Measurements from ENCODE around the gene CHD1.

CHD1 gene

DNA sequence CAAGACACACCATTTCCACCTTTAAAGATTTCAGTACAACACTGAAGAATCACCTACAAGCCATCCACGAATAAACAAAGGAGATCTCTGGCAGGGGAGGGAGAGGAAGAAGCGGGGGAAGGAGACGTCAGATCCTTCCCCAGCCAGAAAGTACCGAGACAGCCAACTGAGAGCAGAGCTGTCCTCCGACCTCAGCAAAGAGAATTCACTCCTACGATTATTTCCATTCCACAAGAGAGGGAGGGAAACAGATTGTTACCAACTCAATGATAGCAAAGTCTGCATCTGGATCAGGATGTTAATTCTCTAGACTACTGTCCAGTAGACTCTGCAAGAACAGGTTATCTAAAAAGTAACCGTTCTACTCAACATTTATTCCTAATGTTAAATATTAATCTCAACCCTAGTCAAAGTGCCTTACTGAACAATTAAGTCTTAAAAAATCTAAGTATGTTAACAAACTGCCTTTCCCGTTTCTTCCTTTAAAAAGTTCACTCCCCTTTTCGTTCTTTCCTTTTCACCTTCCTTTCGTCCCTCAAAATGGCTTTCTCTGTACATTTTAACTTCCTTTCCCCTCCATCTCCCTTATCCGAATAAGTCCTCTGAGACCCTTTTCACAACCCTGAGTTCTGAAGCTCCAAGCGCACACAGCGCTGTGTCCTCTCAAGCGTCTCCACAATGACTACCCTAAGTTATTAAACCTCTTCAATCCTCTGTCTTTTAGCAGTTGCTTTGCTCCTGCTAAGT is 1.4 kb downstream of the CHD1 start:
- DNase-seq (ENCODE audit: low spot score): peak; percentile 21
- H3K18ac ChIP-seq (ENCODE audit: low read length): peak overlapping the region; percentile 71
- no peak overlapping the region for H2BK120ac ChIP-seq (ENCODE audit: low read depth, low read length)

DNA sequence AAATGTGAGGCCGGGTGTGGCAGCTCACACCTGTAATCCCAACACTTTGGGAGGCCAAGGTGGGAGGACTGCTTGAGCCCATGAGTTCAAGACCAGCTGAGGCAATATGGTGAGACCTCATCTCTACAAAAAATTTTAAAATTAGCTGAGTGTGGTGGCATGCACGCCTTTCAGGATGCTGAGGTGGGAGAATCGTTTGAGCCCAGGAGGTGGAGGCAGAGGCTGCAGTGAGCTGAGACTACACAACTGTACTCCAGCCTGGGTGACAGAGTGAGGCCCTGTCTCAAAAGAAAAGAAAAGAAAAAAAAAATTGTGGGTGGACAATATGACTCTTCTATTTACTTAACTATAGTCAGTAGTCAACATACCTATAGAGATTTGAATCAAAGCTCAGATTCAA is 4.8 kb downstream of the CHD1 start:
- H3K4me2 ChIP-seq (ENCODE audit: insufficient read depth, low read length, poor library complexity, severe bottlenecking): no peak overlapping the region
- no peak overlapping the region for H2BK120ac ChIP-seq (ENCODE audit: low read depth, low read length)
- H2BK5ac ChIP-seq (ENCODE audit: low read length): no peak overlapping the region
- peaks cover 8 to 80% of the 10 kb centered on the region in 2 donors for H3K36me3 ChIP-seq (replicated peaks in 1 of 2; ENCODE audit: control insufficient read depth in 2 of 2, insufficient read depth in 2 of 2, low read length in 2 of 2)
- no peak overlapping the region for H2BK15ac ChIP-seq (ENCODE audit: low read length)
- H4K8ac ChIP-seq (ENCODE audit: low read depth, low read length): no peak overlapping the region
- H3K18ac ChIP-seq (ENCODE audit: low read length): no peak overlapping the region
- WGBS, 2 donors (ENCODE audit: extremely low coverage in 2 of 2, insufficient read length in 2 of 2, insufficient replicate concordance in 1 of 2): no CpG with 5 or more reads among the region's 3 CpGs
- no peak for DNase-seq (ENCODE audit: low spot score)
- no peaks in the 10 kb centered on the region for H3K27me3 ChIP-seq (ENCODE audit: control insufficient read depth in 3 of 3, insufficient read depth in 3 of 3, low read depth in 1 of 3, low read length in 3 of 3)
- peaks cover 0 to 7% of the 10 kb centered on the region in 2 donors for H3K4me1 ChIP-seq (ENCODE audit: control insufficient read depth in 2 of 2, insufficient read depth in 1 of 2, low read depth in 1 of 2, low read length in 2 of 2)
- H3K14ac ChIP-seq (ENCODE audit: low read length): no peak overlapping the region
- no peak overlapping the region for H2AK5ac ChIP-seq (ENCODE audit: low read depth, low read length)
- H3K79me1 ChIP-seq (ENCODE audit: low read depth, low read length): no peaks in the 10 kb centered on the region
- H3K4ac ChIP-seq (ENCODE audit: low read length): no peak overlapping the region
- no peak overlapping the region for H4K91ac ChIP-seq (ENCODE audit: low read depth, low read length, poor library complexity)
- no peak overlapping the region for H3K4me3 ChIP-seq (ENCODE audit: low read length in 2 of 2)
- H3K9ac ChIP-seq (ENCODE audit: low read depth, low read length, poor library complexity): no peak overlapping the region
- H2AFZ ChIP-seq (ENCODE audit: low read length): no peak overlapping the region
- H3K27ac ChIP-seq (replicated peaks; ENCODE audit: low read length): no peak overlapping the region
- H3K9me3 ChIP-seq (replicated peaks in 1 of 2; ENCODE audit: control insufficient read depth in 2 of 2, insufficient read depth in 1 of 2, low read depth in 1 of 2, low read length in 2 of 2): peaks cover 0 to 8% of the 10 kb centered on the region in 2 donors
- H3K23ac ChIP-seq (ENCODE audit: low read depth, low read length, poor library complexity): no peak overlapping the region
- H2BK12ac ChIP-seq (ENCODE audit: low read length): no peak overlapping the region

More for the DNA sequence above, 1.4 kb downstream of the CHD1 start:
- H3K4ac ChIP-seq (ENCODE audit: low read length): no peak overlapping the region
- WGBS, 2 donors (ENCODE audit: extremely low coverage in 2 of 2, insufficient read length in 2 of 2, insufficient replicate concordance in 1 of 2): no CpG with 5 or more reads among the region's 14 CpGs
- H3K27me3 ChIP-seq (ENCODE audit: control insufficient read depth in 3 of 3, insufficient read depth in 3 of 3, low read depth in 1 of 3, low read length in 3 of 3): no peaks in the 10 kb centered on the region
- no peaks in the 10 kb centered on the region for H3K79me1 ChIP-seq (ENCODE audit: low read depth, low read length)
- H3K9me3 ChIP-seq (replicated peaks in 1 of 2; ENCODE audit: control insufficient read depth in 2 of 2, insufficient read depth in 1 of 2, low read depth in 1 of 2, low read length in 2 of 2): no peaks in the 10 kb centered on the region
- peaks cover 5 to 62% of the 10 kb centered on the region in 2 donors for H3K36me3 ChIP-seq (replicated peaks in 1 of 2; ENCODE audit: control insufficient read depth in 2 of 2, insufficient read depth in 2 of 2, low read length in 2 of 2)
- no peak overlapping the region for H2BK15ac ChIP-seq (ENCODE audit: low read length)
- no peak overlapping the region for H3K23ac ChIP-seq (ENCODE audit: low read depth, low read length, poor library complexity)
- H2BK5ac ChIP-seq (ENCODE audit: low read length): no peak overlapping the region
- H3K9ac ChIP-seq (ENCODE audit: low read depth, low read length, poor library complexity): peak overlapping the region; percentile 44
- no peak overlapping the region for H4K91ac ChIP-seq (ENCODE audit: low read depth, low read length, poor library complexity)
- H3K4me2 ChIP-seq (ENCODE audit: insufficient read depth, low read length, poor library complexity, severe bottlenecking): peak overlapping the region; percentile 86
- no peak overlapping the region for H2AK5ac ChIP-seq (ENCODE audit: low read depth, low read length)
- H2AFZ ChIP-seq (ENCODE audit: low read length): peak overlapping the region; percentile 93
- peak overlapping the region; percentile 96 for H3K27ac ChIP-seq (replicated peaks; ENCODE audit: low read length)
- H3K4me3 ChIP-seq (ENCODE audit: low read length in 2 of 2): peak overlapping the region; percentile 78 to 96
- H3K4me1 ChIP-seq (ENCODE audit: control insufficient read depth in 2 of 2, insufficient read depth in 1 of 2, low read depth in 1 of 2, low read length in 2 of 2): peaks cover 0 to 13% of the 10 kb centered on the region in 2 donors
- no peak overlapping the region for H2BK12ac ChIP-seq (ENCODE audit: low read length)
- no peak overlapping the region for H4K8ac ChIP-seq (ENCODE audit: low read depth, low read length)
- no peak overlapping the region for H3K14ac ChIP-seq (ENCODE audit: low read length)

DNA sequence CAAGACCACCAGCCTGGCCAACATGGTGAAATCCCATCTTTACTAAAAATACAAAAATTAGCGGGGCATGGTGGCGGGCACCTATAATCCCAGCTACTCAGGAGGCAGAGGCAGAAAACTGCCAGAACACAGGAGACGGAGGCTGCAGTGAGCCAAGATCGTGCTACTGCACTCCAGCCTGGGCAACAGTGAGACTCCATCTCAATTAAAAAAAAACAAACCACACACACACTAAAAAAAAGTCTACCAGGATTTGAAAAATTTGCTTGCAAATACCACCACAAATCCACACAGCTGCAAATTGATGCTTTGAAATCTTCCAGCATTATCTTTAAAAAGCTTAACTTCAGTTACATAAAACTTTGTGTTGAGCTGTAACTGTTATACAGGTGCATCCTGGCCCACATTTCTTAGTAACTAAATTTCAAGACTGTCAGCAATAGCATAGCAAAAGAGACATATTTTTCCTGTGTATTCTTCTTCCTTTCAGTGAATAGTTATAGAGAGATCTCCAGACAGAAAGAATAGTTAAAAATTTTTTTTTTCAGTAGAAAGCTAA is 6.8 kb downstream of the CHD1 start:
- Histone ChIP-seq H2AK5ac (ENCODE audit: low read depth, low read length) (no peak overlapping the region), H2BK120ac (ENCODE audit: low read depth, low read length) (no peak overlapping the region), H2BK15ac (ENCODE audit: low read length) (no peak overlapping the region), H3K27ac (replicated peaks; ENCODE audit: low read length) (no peak overlapping the region), H2AFZ (ENCODE audit: low read length) (no peak overlapping the region), H3K4ac (ENCODE audit: low read length) (no peak overlapping the region), H4K8ac (ENCODE audit: low read depth, low read length) (no peak overlapping the region), H3K9me3 (replicated peaks in 1 of 2; ENCODE audit: control insufficient read depth in 2 of 2, insufficient read depth in 1 of 2, low read depth in 1 of 2, low read length in 2 of 2) (peaks cover 0 to 8% of the 10 kb centered on the region in 2 donors), H2BK12ac (ENCODE audit: low read length) (no peak overlapping the region), H2BK5ac (ENCODE audit: low read length) (no peak overlapping the region), H3K4me2 (ENCODE audit: insufficient read depth, low read length, poor library complexity, severe bottlenecking) (no peak overlapping the region), H3K23ac (ENCODE audit: low read depth, low read length, poor library complexity) (no peak overlapping the region), H3K79me1 (ENCODE audit: low read depth, low read length) (no peaks in the 10 kb centered on the region), H3K4me1 (ENCODE audit: control insufficient read depth in 2 of 2, insufficient read depth in 1 of 2, low read depth in 1 of 2, low read length in 2 of 2) (peaks cover 0 to 7% of the 10 kb centered on the region in 2 donors), H3K18ac (ENCODE audit: low read length) (no peak overlapping the region), H4K91ac (ENCODE audit: low read depth, low read length, poor library complexity) (no peak overlapping the region), H3K36me3 (replicated peaks in 1 of 2; ENCODE audit: control insufficient read depth in 2 of 2, insufficient read depth in 2 of 2, low read length in 2 of 2) (peaks cover 8 to 97% of the 10 kb centered on the region in 2 donors), H3K9ac (ENCODE audit: low read depth, low read length, poor library complexity) (no peak overlapping the region), H3K14ac (ENCODE audit: low read length) (no peak overlapping the region), H3K4me3 (ENCODE audit: low read length in 2 of 2) (no peak overlapping the region), H3K27me3 (ENCODE audit: control insufficient read depth in 3 of 3, insufficient read depth in 3 of 3, low read depth in 1 of 3, low read length in 3 of 3) (no peaks in the 10 kb centered on the region)
- no CpG with 5 or more reads among the region's 4 CpGs for WGBS, 2 donors (ENCODE audit: extremely low coverage in 2 of 2, insufficient read length in 2 of 2, insufficient replicate concordance in 1 of 2)
- DNase-seq (ENCODE audit: low spot score): no peak

DNA sequence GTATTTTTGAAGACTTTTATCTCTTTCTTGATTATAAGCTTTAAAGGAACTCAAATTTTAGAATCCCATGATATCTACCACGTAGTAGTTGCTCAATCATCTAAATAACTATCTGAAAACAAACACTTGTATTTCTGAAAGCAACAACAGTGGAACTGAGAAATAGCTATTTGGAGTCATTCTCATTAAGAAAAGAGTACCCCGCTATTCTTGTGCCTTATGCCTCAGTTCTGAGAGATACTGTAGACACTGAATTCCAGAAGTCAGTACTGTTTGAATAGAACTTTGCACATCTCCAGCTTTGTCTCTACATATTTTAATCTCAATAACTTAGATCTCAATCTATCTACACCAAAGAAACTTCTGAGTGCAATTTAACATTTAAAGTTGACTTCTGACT is 11.4 kb downstream of the CHD1 start:
- H3K9ac ChIP-seq (ENCODE audit: low read depth, low read length, poor library complexity): no peak overlapping the region
- no peak overlapping the region for H3K14ac ChIP-seq (ENCODE audit: low read length)
- no peak overlapping the region for H4K91ac ChIP-seq (ENCODE audit: low read depth, low read length, poor library complexity)
- peaks cover 0 to 8% of the 10 kb centered on the region in 2 donors for H3K9me3 ChIP-seq (replicated peaks in 1 of 2; ENCODE audit: control insufficient read depth in 2 of 2, insufficient read depth in 1 of 2, low read depth in 1 of 2, low read length in 2 of 2)
- no peak overlapping the region for H3K27ac ChIP-seq (replicated peaks; ENCODE audit: low read length)
- no peak overlapping the region for H2AK5ac ChIP-seq (ENCODE audit: low read depth, low read length)
- no peak overlapping the region for H2BK12ac ChIP-seq (ENCODE audit: low read length)
- no peak overlapping the region for H3K23ac ChIP-seq (ENCODE audit: low read depth, low read length, poor library complexity)
- no peak overlapping the region for H4K8ac ChIP-seq (ENCODE audit: low read depth, low read length)
- H3K4ac ChIP-seq (ENCODE audit: low read length): no peak overlapping the region
- no peaks in the 10 kb centered on the region for H3K27me3 ChIP-seq (ENCODE audit: control insufficient read depth in 3 of 3, insufficient read depth in 3 of 3, low read depth in 1 of 3, low read length in 3 of 3)
- no peak overlapping the region for H2BK15ac ChIP-seq (ENCODE audit: low read length)
- H3K36me3 ChIP-seq (replicated peaks in 1 of 2; ENCODE audit: control insufficient read depth in 2 of 2, insufficient read depth in 2 of 2, low read length in 2 of 2): peaks cover 2 to 97% of the 10 kb centered on the region in 2 donors
- no peaks in the 10 kb centered on the region for H3K79me1 ChIP-seq (ENCODE audit: low read depth, low read length)
- no peak overlapping the region for H3K4me3 ChIP-seq (ENCODE audit: low read length in 2 of 2)
- H2AFZ ChIP-seq (ENCODE audit: low read length): no peak overlapping the region
- no peaks in the 10 kb centered on the region for H3K4me1 ChIP-seq (ENCODE audit: control insufficient read depth in 2 of 2, insufficient read depth in 1 of 2, low read depth in 1 of 2, low read length in 2 of 2)
- WGBS, 2 donors (ENCODE audit: extremely low coverage in 2 of 2, insufficient read length in 2 of 2, insufficient replicate concordance in 1 of 2): no CpG with 5 or more reads among the region's 2 CpGs
- H3K18ac ChIP-seq (ENCODE audit: low read length): no peak overlapping the region
- no peak overlapping the region for H2BK120ac ChIP-seq (ENCODE audit: low read depth, low read length)
- no peak for DNase-seq (ENCODE audit: low spot score)
- no peak overlapping the region for H2BK5ac ChIP-seq (ENCODE audit: low read length)
- H3K4me2 ChIP-seq (ENCODE audit: insufficient read depth, low read length, poor library complexity, severe bottlenecking): no peak overlapping the region
